ENCODE data around the gene CIP2A. TPM values are rescaled to one million over a fixed set of nuclear protein-coding genes. Genes with fewer than 3 reads are reported as not detected.
A peak's percentile ranks its signal among the peaks of the same experiment; 100 is the strongest.

CIP2A gene
- total RNA-seq, 1 donor from 2014 or later = 66.5 TPM

GRCh38 chr3:108527109-108527508 is 62.1 kb downstream of the CIP2A start:
- Histone ChIP-seq H3F3A (ENCODE audit: low read depth) (peaks cover 5% of the 10 kb centered on the region), H3K36me3 (no peaks in the 10 kb centered on the region), H3K4me1 (peaks cover 35% of the 10 kb centered on the region), H3K79me2 (ENCODE audit: low read depth) (no peaks in the 10 kb centered on the region), H3K4me3 (no peak overlapping the region), H3K27me3 (no peaks in the 10 kb centered on the region), H4K20me1 (ENCODE audit: low read depth) (no peaks in the 10 kb centered on the region), H3K27ac (no peak overlapping the region), H3K9me3 (ENCODE audit: low read depth) (no peaks in the 10 kb centered on the region), H2AFZ (replicated peaks) (no peak overlapping the region), H3K9ac (no peak overlapping the region), H3K4me2 (peak overlapping the region; percentile 29)
- TF ChIP-seq EZH2phosphoT487 (IDR thresholded peaks at IDR 0.05) (no peak), CTCF (IDR thresholded peaks at IDR 0.05) (no peak), EZH2 (IDR thresholded peaks at IDR 0.05) (no peak)
- H3K27me3 Mint-ChIP-seq (ENCODE audit: insufficient read depth, low read depth) = peaks cover 4% of the 10 kb centered on the region
- peak overlapping the region; percentile 53 for H3K27ac Mint-ChIP-seq
- peak; percentile 87 for DNase-seq (ENCODE audit: low spot score)
- no peaks in the 10 kb centered on the region for H3K36me3 Mint-ChIP-seq
- H3K9me3 Mint-ChIP-seq = peaks cover 2% of the 10 kb centered on the region
- H3K4me3 Mint-ChIP-seq = no peak overlapping the region
- peaks cover 17% of the 10 kb centered on the region for H3K4me1 Mint-ChIP-seq

GRCh38 chr3:108525971-108526370 is 63.3 kb downstream of the CIP2A start:
- Histone ChIP-seq H2AFZ (replicated peaks) (no peak overlapping the region), H3K27ac (no peak overlapping the region), H3K4me1 (peaks cover 35% of the 10 kb centered on the region), H3K9ac (no peak overlapping the region), H3K79me2 (ENCODE audit: low read depth) (no peaks in the 10 kb centered on the region), H3K9me3 (ENCODE audit: low read depth) (no peaks in the 10 kb centered on the region), H3K36me3 (no peaks in the 10 kb centered on the region), H4K20me1 (ENCODE audit: low read depth) (no peaks in the 10 kb centered on the region), H3F3A (ENCODE audit: low read depth) (peaks cover 5% of the 10 kb centered on the region), H3K4me2 (no peak overlapping the region), H3K4me3 (no peak overlapping the region), H3K27me3 (no peaks in the 10 kb centered on the region)
- Mint-ChIP-seq H3K9me3 (peaks cover 2% of the 10 kb centered on the region), H3K27me3 (ENCODE audit: insufficient read depth, low read depth) (peaks cover 4% of the 10 kb centered on the region), H3K36me3 (no peaks in the 10 kb centered on the region), H3K27ac (no peak overlapping the region), H3K4me1 (peaks cover 17% of the 10 kb centered on the region), H3K4me3 (no peak overlapping the region)
- TF ChIP-seq EZH2phosphoT487 (IDR thresholded peaks at IDR 0.05) (no peak), EZH2 (IDR thresholded peaks at IDR 0.05) (no peak), CTCF (IDR thresholded peaks at IDR 0.05) (no peak)
- no peak for DNase-seq (ENCODE audit: low spot score)

- Histone ChIP-seq H3K27ac (no peak overlapping the region), H3K4me1 (peaks cover 35% of the 10 kb centered on the region), H3K4me3 (no peak overlapping the region), H3K9ac (no peak overlapping the region), H3K79me2 (ENCODE audit: low read depth) (no peaks in the 10 kb centered on the region), H3K4me2 (no peak overlapping the region), H3K27me3 (no peaks in the 10 kb centered on the region), H3K36me3 (no peaks in the 10 kb centered on the region), H3K9me3 (ENCODE audit: low read depth) (no peaks in the 10 kb centered on the region), H2AFZ (replicated peaks) (no peak overlapping the region), H4K20me1 (ENCODE audit: low read depth) (no peaks in the 10 kb centered on the region), H3F3A (ENCODE audit: low read depth) (peaks cover 5% of the 10 kb centered on the region)
- peaks cover 2% of the 10 kb centered on the region for H3K9me3 Mint-ChIP-seq
- peaks cover 17% of the 10 kb centered on the region for H3K4me1 Mint-ChIP-seq
- no peaks in the 10 kb centered on the region for H3K36me3 Mint-ChIP-seq
- H3K27ac Mint-ChIP-seq = no peak overlapping the region
- TF ChIP-seq EZH2 (IDR thresholded peaks at IDR 0.05) (no peak), CTCF (IDR thresholded peaks at IDR 0.05) (no peak), EZH2phosphoT487 (IDR thresholded peaks at IDR 0.05) (no peak)
- no peak overlapping the region for H3K4me3 Mint-ChIP-seq
- H3K27me3 Mint-ChIP-seq (ENCODE audit: insufficient read depth, low read depth) = peaks cover 4% of the 10 kb centered on the region
- no peak for DNase-seq (ENCODE audit: low spot score)
Measured at GRCh38 chr3:108525256-108525655, 64.0 kb downstream of the CIP2A start.
